BJ (cell line): ENCODE measurements around the gene IGHMBP2. TPM values are rescaled to one million over a fixed set of nuclear protein-coding genes. Genes with fewer than 3 reads are reported as not detected.

Source experiments
- CTCF ChIA-PET: fragments of 350-600 bp; formaldehyde crosslinking; extraction: SDS; loops from one replicate; lab custom pipeline; 2021; ENCODE audit warnings: antibody characterized with exemption, inconsistent platforms; lab: Yijun Ruan, JAX
- POLR2A ChIA-PET: fragments of 300-600 bp; sonication (Branson Sonifier 250); formaldehyde crosslinking; extraction: SDS; loops from one replicate; lab custom pipeline; 2021; ENCODE audit warnings: antibody characterized with exemption; lab: Charles Lee
- DNase-seq: peaks from one replicate; pipeline ENCODE4 v3.0.0-alpha.2; 2011; ENCODE audit warnings: low read depth
- H3K27me3 ChIP-seq: 2 replicates; pipeline ENCODE4 v1.6.0; 2011; ENCODE audit warnings: low read length; ENCODE audit not compliant: control insufficient read depth, insufficient read depth
- H3K36me3 ChIP-seq: 2 replicates; pipeline ENCODE4 v1.5.1; 2011; ENCODE audit warnings: low read length; ENCODE audit not compliant: control insufficient read depth, insufficient read depth
- H3K4me3 ChIP-seq: 2 replicates; pipeline ENCODE4 v1.5.1; 2011; ENCODE audit warnings: low read depth, mild to moderate bottlenecking, control low read depth, low read length
- polyA plus RNA-seq: library from polyadenylated mRNA; depleted of rRNA; stranded (reverse); fragments of >200 nt; gene quantifications from 2 replicates; pipeline ENCODE4 v1.2.3, GENCODE V29; 2011
- TF ChIP-seq, protein P1 (sequence below): IDR thresholded peaks from 2 replicates; pipeline ENCODE4 v1.5.1; 2011; ENCODE audit warnings: low read depth, mild to moderate bottlenecking, control low read depth, inconsistent platforms, low read length, moderate library complexity; ENCODE audit not compliant: insufficient read depth

Gene IGHMBP2
- polyA plus RNA-seq, 1 experiment, result 13.1 TPM

DNA sequence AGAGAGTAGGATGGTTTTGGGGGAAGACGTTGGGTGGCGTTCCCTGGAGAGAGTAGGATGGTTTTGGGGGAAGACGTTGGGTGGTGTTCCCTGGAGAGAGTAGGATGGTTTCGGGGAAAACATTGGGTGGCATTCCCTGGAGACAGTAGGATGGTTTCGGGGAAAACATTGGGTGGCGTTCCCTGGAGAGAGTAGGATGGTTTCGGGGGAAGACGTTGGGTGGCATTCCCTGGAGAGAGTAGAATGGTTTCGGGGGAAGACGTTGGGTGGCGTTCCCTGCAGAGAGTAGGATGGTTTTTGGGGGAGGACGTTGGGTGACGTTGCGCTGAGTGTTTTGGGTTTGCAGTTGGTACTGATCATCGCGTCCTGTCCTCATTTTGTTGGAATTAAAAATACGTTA is 28.2 kb downstream of the IGHMBP2 start:
- DNase-seq, result no peak
- no peaks in the 10 kb centered on the region for H3K27me3 ChIP-seq
- CTCF ChIA-PET, result no interaction called here
- POLR2A ChIA-PET, result no interaction called here
- H3K36me3 ChIP-seq, result peaks cover 34% of the 10 kb centered on the region
- TF ChIP-seq, protein P1, sequence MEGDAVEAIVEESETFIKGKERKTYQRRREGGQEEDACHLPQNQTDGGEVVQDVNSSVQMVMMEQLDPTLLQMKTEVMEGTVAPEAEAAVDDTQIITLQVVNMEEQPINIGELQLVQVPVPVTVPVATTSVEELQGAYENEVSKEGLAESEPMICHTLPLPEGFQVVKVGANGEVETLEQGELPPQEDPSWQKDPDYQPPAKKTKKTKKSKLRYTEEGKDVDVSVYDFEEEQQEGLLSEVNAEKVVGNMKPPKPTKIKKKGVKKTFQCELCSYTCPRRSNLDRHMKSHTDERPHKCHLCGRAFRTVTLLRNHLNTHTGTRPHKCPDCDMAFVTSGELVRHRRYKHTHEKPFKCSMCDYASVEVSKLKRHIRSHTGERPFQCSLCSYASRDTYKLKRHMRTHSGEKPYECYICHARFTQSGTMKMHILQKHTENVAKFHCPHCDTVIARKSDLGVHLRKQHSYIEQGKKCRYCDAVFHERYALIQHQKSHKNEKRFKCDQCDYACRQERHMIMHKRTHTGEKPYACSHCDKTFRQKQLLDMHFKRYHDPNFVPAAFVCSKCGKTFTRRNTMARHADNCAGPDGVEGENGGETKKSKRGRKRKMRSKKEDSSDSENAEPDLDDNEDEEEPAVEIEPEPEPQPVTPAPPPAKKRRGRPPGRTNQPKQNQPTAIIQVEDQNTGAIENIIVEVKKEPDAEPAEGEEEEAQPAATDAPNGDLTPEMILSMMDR, result no peak
- no peak overlapping the region for H3K4me3 ChIP-seq

DNA sequence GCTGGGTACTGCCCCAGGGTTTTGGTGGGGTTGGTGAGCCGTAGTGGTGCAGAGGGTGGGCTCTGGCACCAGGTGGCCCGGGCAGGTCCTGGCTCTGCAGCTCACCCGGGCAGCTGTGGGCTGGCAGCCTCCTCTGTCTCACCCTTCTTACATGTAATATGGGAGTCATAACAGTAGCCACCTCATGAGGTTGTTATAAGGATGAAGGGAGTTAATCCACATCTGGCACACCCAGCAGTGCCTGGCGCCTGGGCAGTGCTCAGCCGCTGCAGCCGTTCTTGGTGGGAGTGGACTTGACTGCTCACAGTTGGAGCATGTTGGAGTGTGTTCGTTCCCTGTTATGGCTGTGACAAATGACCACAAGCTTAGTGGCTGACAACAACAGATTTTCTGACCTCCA is 28.7 kb downstream of the IGHMBP2 start:
- ChIA-PET POLR2A (no interaction called here), CTCF (interaction anchor here (0.7 kb wide), 1 partner anchor 42 kb away, joined by 3 read pairs; no protein-coding TSS in a partner anchor)
- peaks cover 37% of the 10 kb centered on the region for H3K36me3 ChIP-seq
- TF ChIP-seq, protein P1, result no peak
- DNase-seq, result no peak
- no peak overlapping the region for H3K4me3 ChIP-seq
- H3K27me3 ChIP-seq, result no peaks in the 10 kb centered on the region

DNA sequence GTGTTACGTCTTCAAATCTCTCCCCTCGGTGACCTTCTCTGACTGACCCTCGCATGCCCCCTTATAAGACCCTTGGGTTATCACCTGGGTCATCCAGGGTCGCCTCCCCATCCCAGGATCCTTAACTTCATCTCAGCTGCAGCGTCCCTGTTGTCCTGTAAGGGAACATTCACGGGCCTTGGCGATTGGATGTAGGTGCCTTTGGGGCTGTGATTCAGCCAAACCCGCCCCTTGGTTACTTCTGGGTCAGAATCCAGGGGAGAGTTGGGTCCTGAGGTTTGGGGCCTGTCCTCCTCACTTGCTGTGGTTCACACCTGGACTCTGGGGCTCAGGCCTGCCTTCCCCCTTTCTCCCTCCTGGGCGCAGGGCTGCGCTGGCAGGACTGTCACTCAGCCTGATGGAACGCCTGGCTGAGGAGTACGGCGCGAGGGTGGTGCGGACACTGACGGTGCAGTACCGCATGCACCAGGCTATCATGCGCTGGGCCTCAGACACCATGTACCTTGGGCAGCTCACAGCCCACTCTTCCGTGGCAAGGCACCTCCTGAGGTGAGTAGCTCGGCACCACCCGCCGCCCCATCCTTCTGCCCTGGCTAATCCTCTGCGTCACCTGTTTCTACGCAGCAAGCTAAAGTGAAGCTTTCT is 29.4 kb downstream of the IGHMBP2 start:
- Histone ChIP-seq H3K27me3 (no peaks in the 10 kb centered on the region), H3K4me3 (no peak overlapping the region), H3K36me3 (peaks cover 38% of the 10 kb centered on the region)
- ChIA-PET POLR2A (no interaction called here), CTCF (interaction anchor here (0.7 to 0.9 kb wide), 2 partner anchors 43 to 155 kb away, joined by 3 read pairs; no protein-coding TSS in a partner anchor)
- TF ChIP-seq, protein P1, result no peak
- no peak for DNase-seq

DNA sequence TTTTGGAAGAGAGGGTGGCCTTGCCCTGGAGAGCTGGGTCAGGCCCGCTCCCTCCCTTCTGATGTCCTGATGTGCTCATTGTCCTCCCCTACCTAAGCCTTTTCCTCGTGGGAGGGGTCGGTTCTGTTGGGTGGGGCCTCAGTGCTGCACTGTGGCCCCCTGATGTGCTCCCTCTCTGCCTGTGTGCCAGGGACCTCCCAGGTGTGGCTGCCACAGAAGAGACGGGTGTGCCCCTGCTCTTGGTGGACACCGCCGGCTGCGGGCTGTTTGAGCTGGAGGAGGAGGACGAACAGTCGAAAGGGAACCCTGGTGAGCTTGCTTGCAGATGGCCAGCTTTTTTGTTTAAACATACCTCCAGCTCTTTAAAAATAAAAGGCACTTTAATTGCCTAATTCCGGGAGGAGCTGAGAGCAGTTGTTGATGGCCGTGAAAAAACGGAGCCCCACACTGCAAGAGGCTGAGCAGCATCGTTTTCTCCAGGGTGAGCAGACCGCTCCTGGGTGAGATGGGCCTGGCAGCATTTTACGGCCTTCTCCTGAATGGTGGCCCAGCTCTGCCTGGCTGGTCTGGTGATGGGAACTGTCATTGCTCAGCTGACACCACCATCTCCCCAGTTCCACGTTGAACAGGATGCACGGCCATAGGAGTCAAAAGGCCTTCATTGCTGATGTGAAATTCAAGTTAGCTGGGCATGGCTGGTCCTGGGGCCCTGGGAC is 30.1 kb downstream of the IGHMBP2 start:
- ChIA-PET CTCF (interaction anchor here (0.9 kb wide), 1 partner anchor 154 kb away, joined by 3 read pairs; no protein-coding TSS in a partner anchor), POLR2A (no interaction called here)
- no peak for DNase-seq
- no peaks in the 10 kb centered on the region for H3K27me3 ChIP-seq
- no peak overlapping the region for H3K4me3 ChIP-seq
- TF ChIP-seq, protein P1, result no peak
- H3K36me3 ChIP-seq, result peaks cover 41% of the 10 kb centered on the region

DNA sequence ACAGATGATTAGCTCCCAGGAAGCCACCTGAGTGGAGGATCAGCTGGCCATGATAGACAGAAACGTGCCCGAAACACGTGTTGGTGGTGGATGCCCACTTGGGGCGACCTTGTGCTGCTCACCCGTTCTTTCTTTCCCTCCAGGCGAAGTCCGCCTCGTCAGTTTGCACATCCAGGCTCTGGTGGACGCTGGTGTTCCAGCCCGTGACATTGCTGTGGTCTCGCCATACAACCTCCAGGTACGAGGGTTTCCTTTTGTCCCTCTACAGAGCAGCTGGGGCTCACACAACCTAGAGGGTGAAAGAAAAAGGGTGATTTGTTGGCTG is 30.6 kb downstream of the IGHMBP2 start:
- POLR2A ChIA-PET, result no interaction called here
- TF ChIP-seq, protein P1, result no peak
- no peaks in the 10 kb centered on the region for H3K27me3 ChIP-seq
- CTCF ChIA-PET, result interaction anchor here (0.9 kb wide), 1 partner anchor 153 kb away, joined by 3 read pairs; no protein-coding TSS in a partner anchor
- H3K4me3 ChIP-seq, result no peak overlapping the region
- H3K36me3 ChIP-seq, result peaks cover 37% of the 10 kb centered on the region
- DNase-seq, result no peak
